GM21367 (cell line): ENCODE measurements around the gene IPO4.

Source experiments
- ATAC-seq: cut with Tn5 transposase; IDR thresholded peaks from one replicate; pipeline ENCODE4 v1.9.1; 2021; ENCODE audit not compliant: unreplicated experiment

The IPO4 gene

GRCh38 chr14:24149302-24149969 lies 39.2 kb downstream of the IPO4 start:
- no peak for ATAC-seq

- ATAC-seq, result no peak
These were observed 40.7 kb downstream of the IPO4 start for GRCh38 chr14:24147761-24148428.

GRCh38 chr14:24146978-24147760 lies 41.4 kb downstream of the IPO4 start, which contains the start of gene RNF31:
RNF31 (plus strand) TSS chr14:24147498; CDS start chr14:24147699, 201 bp downstream.
- peak; percentile 73 for ATAC-seq

- peak; percentile 60 for ATAC-seq
These were observed 42.1 kb downstream of the IPO4 start, which contains the start of gene PSME2 for GRCh38 chr14:24146453-24146977. PSME2 (minus strand) TSS chr14:24146610; CDS start chr14:24146581, 29 bp downstream.

- ATAC-seq, result no peak
These were observed 42.7 kb downstream of the IPO4 start for GRCh38 chr14:24145690-24146452.

- ATAC-seq, result no peak
These were observed 43.4 kb downstream of the IPO4 start for GRCh38 chr14:24145219-24145618.

GRCh38 chr14:24144451-24144850 lies 44.2 kb downstream of the IPO4 start:
- ATAC-seq, result no peak

GRCh38 chr14:24143511-24143910 lies 45.1 kb downstream of the IPO4 start:
- no peak for ATAC-seq

GRCh38 chr14:24141097-24141880 lies 47.3 kb downstream of the IPO4 start, which contains the start of gene EMC9:
EMC9 (minus strand) TSS chr14:24141591; CDS start chr14:24141304, 287 bp downstream.
- peak; percentile 66 for ATAC-seq

GRCh38 chr14:24139272-24139934 lies 49.2 kb downstream of the IPO4 start:
- no peak for ATAC-seq

- no peak for ATAC-seq
These were observed 50.0 kb downstream of the IPO4 start for GRCh38 chr14:24138396-24139271.

- no peak for ATAC-seq
These were observed 50.9 kb downstream of the IPO4 start for GRCh38 chr14:24137529-24138395.

- ATAC-seq, result no peak
These were observed 51.7 kb downstream of the IPO4 start for GRCh38 chr14:24136684-24137528.

GRCh38 chr14:24135834-24136683 lies 52.6 kb downstream of the IPO4 start, which contains the start of gene PSME1:
PSME1 (plus strand) TSS chr14:24136194; CDS start chr14:24136263, 69 bp downstream.
- peak; percentile 72 for ATAC-seq

- no peak for ATAC-seq
These were observed 53.1 kb downstream of the IPO4 start for GRCh38 chr14:24135584-24135833.

GRCh38 chr14:24133735-24134134 lies 54.9 kb downstream of the IPO4 start:
- no peak for ATAC-seq
